Esophagus squamous epithelium (tissue), 5 donors: ENCODE results near the gene PLEKHM3. TPM values are rescaled to one million over a fixed set of nuclear protein-coding genes. Genes with fewer than 3 reads are reported as not detected.

Experiments used
- DNase-seq: peaks from one replicate; lab custom pipeline; 2025; lab: John Stamatoyannopoulos, UW
- H3K27ac ChIP-seq, 4 donors: fragments of 200-600 bp; sonication (generic); one replicate each; pipeline ENCODE4 v1.5.1; 2016 to 2019; ENCODE audit warnings: mild to moderate bottlenecking in 1 of 4
- H3K27me3 ChIP-seq, 4 donors: fragments of 200-600 bp; sonication (generic); 1 replicate in 3 of 4; 2 replicates in 1 of 4; pipeline versions ENCODE4 v1.5.1 to v1.6.0; 2017 to 2021; ENCODE audit warnings: antibody characterized with exemption in 1 of 4
- H3K36me3 ChIP-seq, 3 donors: fragments of 200-600 bp; sonication (generic); one replicate each; pipeline ENCODE4 v1.5.1; 2016 to 2019
- H3K4me1 ChIP-seq, 3 donors: fragments of 200-600 bp; sonication (generic); one replicate each; pipeline ENCODE4 v1.5.1; 2017 to 2019
- H3K4me3 ChIP-seq, 4 donors: fragments of 200-600 bp; sonication (generic); 1 replicate in 3 of 4; 2 replicates in 1 of 4; pipeline ENCODE4 v1.5.1; 2016 to 2019; ENCODE audit warnings: mild to moderate bottlenecking in 2 of 4, moderate library complexity in 1 of 4
- H3K9me3 ChIP-seq, 3 donors: fragments of 200-600 bp; sonication (generic); one replicate each; pipeline ENCODE4 v1.5.1; 2016 to 2019
- POLR2A ChIP-seq, 4 donors: fragments of 450-650 bp; IDR thresholded peaks; one replicate each; pipeline ENCODE4 v1.6.1; 2017; ENCODE audit warnings: antibody characterized with exemption in 4 of 4, mild to moderate bottlenecking in 4 of 4, moderate library complexity in 3 of 4
- WGBS, 2 donors: methylation state at CpG; one replicate each; pipeline ENCODE4 v1.1.5; 2018; 5-methylcytosine and 5-hydroxymethylcytosine counted together
- intact Hi-C: fragments of 100-400 bp; cut with DNase I; formaldehyde crosslinking; loops from one replicate; pipeline ENCODE4 v1.15.0; 2022
- total RNA-seq, 4 donors: library from RNA; depleted of rRNA; stranded (reverse); fragments of >200 nt; gene quantifications; one replicate each; pipeline ENCODE4 v1.1.0, GENCODE V29; 2016
- TF ChIP-seq, protein P1 (sequence below), 6 experiments: fragments of 450-650 bp in 4 of 6; fragments of 200-600 bp in 2 of 6; sonication (generic) in 2 of 6; IDR thresholded peaks; one replicate each; pipeline ENCODE4 v1.5.1; 2016 to 2019; ENCODE audit warnings: antibody characterized with exemption in 6 of 6, mild to moderate bottlenecking in 4 of 6, moderate library complexity in 4 of 6
- donor health status: DM: yes; HTN: yes; CAD: no.

The PLEKHM3 gene
- total RNA-seq, 4 donors from 2014 or later = 3.7 to 19.3 (median 6.7) TPM

DNA sequence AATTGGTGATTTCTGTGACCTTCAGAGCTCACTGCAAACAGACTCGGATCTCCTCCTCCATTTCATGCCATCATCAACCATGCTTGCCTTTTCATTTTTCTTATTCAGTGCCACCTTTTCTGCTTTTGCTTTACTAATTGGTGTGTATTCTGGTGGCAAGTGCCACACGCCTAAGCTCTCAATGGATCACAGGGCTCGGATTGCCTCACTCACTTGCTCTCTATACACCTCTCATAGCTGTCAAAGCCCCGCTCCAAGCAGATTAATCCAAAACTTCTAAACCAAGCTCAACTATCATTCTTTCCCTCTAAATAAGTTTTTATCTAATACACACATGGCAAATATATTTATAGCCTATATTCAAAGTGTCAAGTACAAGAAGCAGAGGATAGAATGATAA lies 86.4 kb downstream of the PLEKHM3 start:
- TF ChIP-seq, protein P1, sequence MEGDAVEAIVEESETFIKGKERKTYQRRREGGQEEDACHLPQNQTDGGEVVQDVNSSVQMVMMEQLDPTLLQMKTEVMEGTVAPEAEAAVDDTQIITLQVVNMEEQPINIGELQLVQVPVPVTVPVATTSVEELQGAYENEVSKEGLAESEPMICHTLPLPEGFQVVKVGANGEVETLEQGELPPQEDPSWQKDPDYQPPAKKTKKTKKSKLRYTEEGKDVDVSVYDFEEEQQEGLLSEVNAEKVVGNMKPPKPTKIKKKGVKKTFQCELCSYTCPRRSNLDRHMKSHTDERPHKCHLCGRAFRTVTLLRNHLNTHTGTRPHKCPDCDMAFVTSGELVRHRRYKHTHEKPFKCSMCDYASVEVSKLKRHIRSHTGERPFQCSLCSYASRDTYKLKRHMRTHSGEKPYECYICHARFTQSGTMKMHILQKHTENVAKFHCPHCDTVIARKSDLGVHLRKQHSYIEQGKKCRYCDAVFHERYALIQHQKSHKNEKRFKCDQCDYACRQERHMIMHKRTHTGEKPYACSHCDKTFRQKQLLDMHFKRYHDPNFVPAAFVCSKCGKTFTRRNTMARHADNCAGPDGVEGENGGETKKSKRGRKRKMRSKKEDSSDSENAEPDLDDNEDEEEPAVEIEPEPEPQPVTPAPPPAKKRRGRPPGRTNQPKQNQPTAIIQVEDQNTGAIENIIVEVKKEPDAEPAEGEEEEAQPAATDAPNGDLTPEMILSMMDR (IDR thresholded peaks at IDR 0.05) = no peak
- TF ChIP-seq POLR2A (IDR thresholded peaks at IDR 0.05) = no peak
- Histone ChIP-seq H3K27me3 (no peaks in the 10 kb centered on the region), H3K36me3 (peaks cover 0 to 10% (median 0%) of the 10 kb centered on the region in 3 donors), H3K27ac (no peak overlapping the region), H3K4me3 (no peak overlapping the region), H3K4me1 (peaks cover 0 to 19% (median 3%) of the 10 kb centered on the region in 3 donors), H3K9me3 (no peaks in the 10 kb centered on the region)
- no peak for DNase-seq
- intact Hi-C loops = no loop called here
- WGBS, 2 donors = 88 to 91% methylated on average over 4 of the region's 4 CpGs

DNA sequence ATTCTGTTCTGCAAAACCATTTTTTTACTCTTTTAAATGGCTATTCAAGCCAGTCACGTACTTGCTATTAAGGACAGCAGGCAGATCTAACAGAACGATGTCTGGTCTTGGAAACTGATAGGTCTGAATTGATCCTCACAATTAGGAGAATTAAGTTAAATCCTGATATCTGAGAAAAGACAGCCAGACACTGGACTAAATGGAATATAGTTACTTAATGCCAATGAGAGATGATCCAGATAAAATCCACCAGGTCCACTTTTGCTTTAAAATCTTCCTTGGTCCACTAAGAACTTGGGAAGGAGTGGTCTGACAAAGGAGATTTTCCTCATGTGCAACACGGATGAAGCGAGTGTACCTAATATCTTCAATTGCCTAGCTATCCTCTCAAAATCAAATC lies 86.9 kb downstream of the PLEKHM3 start:
- no peaks in the 10 kb centered on the region for H3K9me3 ChIP-seq
- H3K36me3 ChIP-seq = peaks cover 0 to 9% (median 0%) of the 10 kb centered on the region in 3 donors
- no peak for TF ChIP-seq POLR2A (IDR thresholded peaks at IDR 0.05)
- TF ChIP-seq, protein P1 (IDR thresholded peaks at IDR 0.05) = no peak
- H3K4me1 ChIP-seq = peaks cover 0 to 19% (median 3%) of the 10 kb centered on the region in 3 donors
- 95% methylated on average over 4 of the region's 4 CpGs for WGBS, 2 donors
- H3K27me3 ChIP-seq = no peaks in the 10 kb centered on the region
- no peak overlapping the region for H3K27ac ChIP-seq
- H3K4me3 ChIP-seq = no peak overlapping the region
- no peak for DNase-seq
- intact Hi-C loops = no loop called here

GRCh38 chr2:207937823-207938222 lies 87.5 kb downstream of the PLEKHM3 start:
- H3K4me3 ChIP-seq = no peak overlapping the region
- DNase-seq = no peak
- 74 to 84% methylated on average over 2 of the region's 2 CpGs for WGBS, 2 donors

DNA sequence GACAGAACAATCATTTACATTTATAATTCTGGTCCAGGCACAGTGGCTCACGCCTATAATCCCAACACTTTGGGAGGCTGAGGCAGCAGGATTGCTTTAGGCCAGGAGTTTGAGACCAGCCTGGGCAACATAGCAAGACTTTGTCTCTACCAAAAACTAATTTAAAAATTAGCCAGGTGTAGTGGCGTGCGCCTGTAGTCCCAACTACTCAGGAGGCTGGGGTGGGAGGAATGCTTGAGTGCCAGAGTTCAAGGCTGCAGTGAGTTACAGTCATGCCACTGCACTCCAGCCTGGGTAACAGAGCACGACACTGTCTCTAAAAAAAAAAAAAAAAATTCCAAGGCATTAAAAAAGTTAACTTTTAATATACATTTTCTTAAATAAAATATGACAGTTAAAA lies 88.1 kb downstream of the PLEKHM3 start:
- Histone ChIP-seq H3K36me3 (peaks cover 0 to 5% (median 0%) of the 10 kb centered on the region in 3 donors), H3K4me1 (peaks cover 0 to 19% (median 3%) of the 10 kb centered on the region in 3 donors), H3K9me3 (no peaks in the 10 kb centered on the region), H3K27ac (no peak overlapping the region), H3K27me3 (no peaks in the 10 kb centered on the region), H3K4me3 (no peak overlapping the region)
- intact Hi-C loops = no loop called here
- no peak for DNase-seq
- 93 to 94% methylated on average over 4 of the region's 4 CpGs for WGBS, 2 donors
- TF ChIP-seq, protein P1 (IDR thresholded peaks at IDR 0.05) = no peak
- TF ChIP-seq POLR2A (IDR thresholded peaks at IDR 0.05) = no peak

More at GRCh38 chr2:207937823-207938222, 87.5 kb downstream of the PLEKHM3 start:
- Histone ChIP-seq H3K36me3 (peaks cover 0 to 9% (median 0%) of the 10 kb centered on the region in 3 donors), H3K4me1 (peaks cover 0 to 19% (median 3%) of the 10 kb centered on the region in 3 donors), H3K27me3 (no peaks in the 10 kb centered on the region), H3K9me3 (no peaks in the 10 kb centered on the region), H3K27ac (no peak overlapping the region)
- intact Hi-C loops = no loop called here
- TF ChIP-seq, protein P1 (IDR thresholded peaks at IDR 0.05) = no peak
- TF ChIP-seq POLR2A (IDR thresholded peaks at IDR 0.05) = no peak

GRCh38 chr2:207936380-207936779 lies 88.9 kb downstream of the PLEKHM3 start:
- TF ChIP-seq, protein P1 (IDR thresholded peaks at IDR 0.05) = no peak
- no peak for TF ChIP-seq POLR2A (IDR thresholded peaks at IDR 0.05)
- Histone ChIP-seq H3K9me3 (no peaks in the 10 kb centered on the region), H3K4me1 (peaks cover 0 to 19% (median 3%) of the 10 kb centered on the region in 3 donors), H3K36me3 (no peaks in the 10 kb centered on the region), H3K27ac (no peak overlapping the region), H3K4me3 (no peak overlapping the region), H3K27me3 (no peaks in the 10 kb centered on the region)
- WGBS, 2 donors = 63 to 100% methylated on average over 1 of the region's 1 CpG
- intact Hi-C loops = no loop called here
- DNase-seq = no peak
